Upper lobe of right lung (tissue), 1 donor: ENCODE data around the gene ICE1. TPM values are rescaled to one million over a fixed set of nuclear protein-coding genes. Genes with fewer than 3 reads are reported as not detected.

Experiments
- ATAC-seq: fragments of 200-7000 bp; cut with Tn5 transposase; one replicate; pipeline ENCODE4 v1.9.1; 2020; ENCODE audit warnings: mild to moderate bottlenecking, moderate library complexity
- DNase-seq: peaks from one replicate; pipeline ENCODE4 v3.0.0-alpha.2; 2020
- H3K27ac ChIP-seq: fragments of 200-600 bp; one replicate; pipeline ENCODE4 v1.8.0; 2022
- H3K27me3 ChIP-seq: fragments of 200-600 bp; one replicate; pipeline ENCODE4 v1.8.0; 2022; ENCODE audit warnings: mild to moderate bottlenecking
- H3K36me3 ChIP-seq: fragments of 200-600 bp; one replicate; pipeline ENCODE4 v1.8.0; 2022
- H3K4me1 ChIP-seq: fragments of 200-600 bp; one replicate; pipeline ENCODE4 v1.8.0; 2022
- H3K4me3 ChIP-seq: fragments of 200-600 bp; one replicate; pipeline ENCODE4 v1.8.0; 2022; ENCODE audit warnings: mild to moderate bottlenecking
- H3K9me3 ChIP-seq: fragments of 200-600 bp; one replicate; pipeline ENCODE4 v1.8.0; 2022
- intact Hi-C: fragments of 100-400 bp; cut with DNase I; formaldehyde crosslinking; loops from one replicate; pipeline ENCODE4 v1.11.0; 2022
- total RNA-seq: library from RNA; stranded (reverse); fragmentation: NEBNext Ultra II Directional; extraction: Animal tissue kit (Norgen Biotek cat#: 25700); gene quantifications from one replicate; pipeline ENCODE4 v1.2.1, GENCODE V29; 2021
- TF ChIP-seq, protein P1 (sequence below): fragments of 200-600 bp; IDR thresholded peaks from one replicate; pipeline ENCODE4 v1.8.0; 2022; ENCODE audit warnings: antibody characterized with exemption
- donor health status: DM: no; HTN: yes; CAD: no; lungs with severe emphysema.

The ICE1 gene
- total RNA-seq, 1 donor from 2014 or later: 28.5 TPM

DNA sequence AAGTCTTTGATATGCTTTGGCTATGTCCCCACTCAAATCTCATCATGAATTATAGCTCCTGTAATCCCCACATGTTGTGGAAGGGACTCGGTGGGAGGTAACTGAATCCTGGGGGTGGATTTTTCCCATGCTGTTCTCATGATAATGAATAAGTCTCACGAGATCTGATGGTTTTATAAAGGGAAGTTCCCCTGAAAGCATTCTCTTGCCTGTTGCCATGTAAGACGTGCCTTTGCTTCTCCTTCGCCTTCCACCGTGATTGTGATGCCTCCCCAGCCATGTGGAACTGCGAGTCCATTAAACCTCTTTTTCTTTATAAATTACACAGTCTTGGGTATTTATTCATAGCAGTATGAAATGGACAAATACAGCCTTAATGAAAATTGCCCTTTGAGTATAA lies 44.7 kb upstream of the ICE1 start:
- no peaks in the 10 kb centered on the region for H3K4me1 ChIP-seq
- no peak overlapping the region for H3K4me3 ChIP-seq
- H3K36me3 ChIP-seq: no peaks in the 10 kb centered on the region
- no peaks in the 10 kb centered on the region for H3K27me3 ChIP-seq
- no peak for DNase-seq
- ATAC-seq: no peak
- H3K9me3 ChIP-seq: no peaks in the 10 kb centered on the region
- no peak overlapping the region for H3K27ac ChIP-seq
- intact Hi-C loops: no loop called here
- TF ChIP-seq, protein P1, sequence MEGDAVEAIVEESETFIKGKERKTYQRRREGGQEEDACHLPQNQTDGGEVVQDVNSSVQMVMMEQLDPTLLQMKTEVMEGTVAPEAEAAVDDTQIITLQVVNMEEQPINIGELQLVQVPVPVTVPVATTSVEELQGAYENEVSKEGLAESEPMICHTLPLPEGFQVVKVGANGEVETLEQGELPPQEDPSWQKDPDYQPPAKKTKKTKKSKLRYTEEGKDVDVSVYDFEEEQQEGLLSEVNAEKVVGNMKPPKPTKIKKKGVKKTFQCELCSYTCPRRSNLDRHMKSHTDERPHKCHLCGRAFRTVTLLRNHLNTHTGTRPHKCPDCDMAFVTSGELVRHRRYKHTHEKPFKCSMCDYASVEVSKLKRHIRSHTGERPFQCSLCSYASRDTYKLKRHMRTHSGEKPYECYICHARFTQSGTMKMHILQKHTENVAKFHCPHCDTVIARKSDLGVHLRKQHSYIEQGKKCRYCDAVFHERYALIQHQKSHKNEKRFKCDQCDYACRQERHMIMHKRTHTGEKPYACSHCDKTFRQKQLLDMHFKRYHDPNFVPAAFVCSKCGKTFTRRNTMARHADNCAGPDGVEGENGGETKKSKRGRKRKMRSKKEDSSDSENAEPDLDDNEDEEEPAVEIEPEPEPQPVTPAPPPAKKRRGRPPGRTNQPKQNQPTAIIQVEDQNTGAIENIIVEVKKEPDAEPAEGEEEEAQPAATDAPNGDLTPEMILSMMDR: no peak

DNA sequence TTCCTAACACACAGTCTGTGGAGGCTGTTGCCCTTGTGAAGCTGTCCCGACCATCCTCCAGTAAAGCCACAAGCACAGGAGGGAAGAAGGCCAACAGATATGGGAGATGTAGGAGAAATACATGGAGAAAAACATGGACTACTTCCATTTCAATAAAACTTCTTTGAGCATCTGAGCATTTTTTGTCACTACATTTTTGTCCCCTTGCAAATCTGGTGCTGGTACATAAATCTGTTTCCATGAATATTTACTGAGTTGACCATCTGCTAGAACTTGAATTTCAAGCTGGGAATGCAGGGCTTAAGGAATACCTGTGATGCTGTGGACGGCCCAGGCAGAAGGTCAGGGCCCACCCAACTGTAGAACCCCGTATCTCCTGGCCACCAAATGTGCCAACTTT lies 43.9 kb upstream of the ICE1 start:
- intact Hi-C loops: no loop called here
- no peaks in the 10 kb centered on the region for H3K27me3 ChIP-seq
- ATAC-seq (no peak), DNase-seq (no peak)
- H3K36me3 ChIP-seq: no peaks in the 10 kb centered on the region
- H3K27ac ChIP-seq: no peak overlapping the region
- H3K4me1 ChIP-seq: no peaks in the 10 kb centered on the region
- H3K4me3 ChIP-seq: no peak overlapping the region
- TF ChIP-seq, protein P1: no peak
- no peaks in the 10 kb centered on the region for H3K9me3 ChIP-seq

DNA sequence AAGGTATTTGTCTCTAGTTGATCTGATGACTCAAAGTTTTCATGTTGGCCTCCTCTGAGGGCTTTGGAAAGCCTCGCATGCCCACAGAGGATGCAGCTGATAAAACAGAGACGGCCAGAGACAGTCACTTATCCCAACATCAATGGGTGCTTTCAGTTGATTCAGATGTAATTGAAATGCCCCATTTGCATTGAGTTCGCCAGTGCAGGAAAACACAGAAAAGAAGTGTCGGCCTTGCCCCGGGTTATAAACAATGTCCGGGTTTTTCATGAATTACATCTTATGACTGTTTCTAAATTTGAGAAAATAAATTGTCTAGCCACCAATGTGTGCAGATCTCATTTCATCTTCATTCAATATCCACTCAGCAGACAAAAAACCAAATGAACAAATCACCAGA lies 42.2 kb upstream of the ICE1 start:
- ATAC-seq: no peak
- Histone ChIP-seq H3K4me1 (no peaks in the 10 kb centered on the region), H3K9me3 (no peaks in the 10 kb centered on the region), H3K27ac (no peak overlapping the region), H3K36me3 (no peaks in the 10 kb centered on the region), H3K4me3 (no peak overlapping the region), H3K27me3 (no peaks in the 10 kb centered on the region)
- no peak for DNase-seq
- TF ChIP-seq, protein P1: no peak
- intact Hi-C loops: no loop called here

DNA sequence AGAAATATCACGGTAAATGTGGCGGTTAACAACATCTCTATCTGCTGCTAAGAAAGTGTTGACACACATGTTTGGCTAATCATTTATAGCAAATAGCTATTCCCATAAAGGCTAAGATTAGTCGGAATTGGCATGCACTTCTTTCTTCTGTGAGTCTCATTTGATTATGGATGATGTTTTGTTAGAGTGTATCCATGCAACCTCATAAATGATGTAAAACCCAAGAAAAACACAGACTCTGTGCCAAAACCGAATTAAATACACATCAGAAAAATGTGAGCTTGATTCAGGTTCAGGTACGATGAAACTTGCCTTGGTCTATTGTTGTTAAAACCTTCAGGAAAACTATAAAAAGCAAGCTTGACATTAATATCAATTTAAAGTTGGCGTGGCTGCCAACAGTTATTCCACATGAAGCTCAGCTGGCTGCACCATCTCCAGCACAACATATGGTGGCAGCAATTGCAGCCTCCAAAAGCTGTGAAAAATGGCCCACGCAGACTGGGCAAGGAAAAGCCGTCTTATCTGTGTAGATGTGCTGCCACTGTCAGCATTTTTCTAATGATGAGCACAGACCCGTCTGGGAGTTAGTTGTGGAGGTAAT lies 41.1 kb upstream of the ICE1 start:
- no peaks in the 10 kb centered on the region for H3K4me1 ChIP-seq
- intact Hi-C loops: no loop called here
- no peak overlapping the region for H3K4me3 ChIP-seq
- DNase-seq (no peak), ATAC-seq (no peak)
- no peak overlapping the region for H3K27ac ChIP-seq
- TF ChIP-seq, protein P1: no peak
- no peaks in the 10 kb centered on the region for H3K36me3 ChIP-seq
- no peaks in the 10 kb centered on the region for H3K27me3 ChIP-seq
- no peaks in the 10 kb centered on the region for H3K9me3 ChIP-seq

DNA sequence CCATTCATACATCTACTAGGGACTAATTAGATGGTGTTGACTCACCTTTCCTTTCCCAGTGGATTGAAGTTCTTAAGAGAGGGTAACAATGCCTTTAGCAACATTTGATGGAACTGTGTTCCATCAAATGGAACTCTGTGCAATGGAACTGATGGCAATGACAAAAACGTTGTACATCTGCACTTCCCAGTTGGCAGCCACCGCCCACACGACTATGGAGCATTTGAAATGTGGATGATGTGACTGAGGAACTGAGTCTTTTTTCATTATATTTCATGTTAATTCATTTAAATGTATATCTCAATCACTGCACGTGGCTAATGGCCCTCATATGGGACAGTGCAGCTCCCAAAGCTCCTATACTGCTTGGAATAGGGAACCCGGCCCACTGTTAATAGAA lies 39.0 kb upstream of the ICE1 start:
- no peak overlapping the region for H3K4me3 ChIP-seq
- no peaks in the 10 kb centered on the region for H3K36me3 ChIP-seq
- ATAC-seq (no peak), DNase-seq (no peak)
- no peaks in the 10 kb centered on the region for H3K27me3 ChIP-seq
- no peaks in the 10 kb centered on the region for H3K4me1 ChIP-seq
- intact Hi-C loops: no loop called here
- TF ChIP-seq, protein P1: no peak
- no peaks in the 10 kb centered on the region for H3K9me3 ChIP-seq
- no peak overlapping the region for H3K27ac ChIP-seq
